ENCODE results near the gene TMEM129.
"Not testable (repeated sequence)": the region's sequence is repeated elsewhere in the genome, so short reads cannot be mapped to it uniquely, and the experiment has no call there.

The TMEM129 gene

DNA sequence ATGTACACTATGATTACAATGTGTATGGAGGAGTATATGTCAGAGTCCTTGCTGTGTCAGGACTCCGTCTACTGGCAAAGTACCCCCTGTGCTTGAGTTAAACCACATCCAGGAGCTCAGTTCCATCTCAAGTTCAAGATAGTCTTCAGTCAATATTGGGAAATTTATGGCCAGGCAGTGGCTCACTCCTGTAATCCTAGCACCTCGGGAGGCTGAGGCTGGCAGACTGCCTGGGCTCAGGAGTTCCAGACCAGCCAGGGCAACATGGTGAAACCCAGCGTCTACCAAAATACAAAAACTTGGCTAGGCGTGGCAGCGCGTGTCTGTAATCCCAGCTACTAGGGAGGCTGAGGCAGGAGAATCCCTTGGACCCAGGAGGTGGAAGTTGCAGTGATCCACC is 14.8 kb downstream of the TMEM129 start:
- FAIRE-seq = no peak
- no peak for DNase-seq (ENCODE audit: insufficient read length, low spot score)

DNA sequence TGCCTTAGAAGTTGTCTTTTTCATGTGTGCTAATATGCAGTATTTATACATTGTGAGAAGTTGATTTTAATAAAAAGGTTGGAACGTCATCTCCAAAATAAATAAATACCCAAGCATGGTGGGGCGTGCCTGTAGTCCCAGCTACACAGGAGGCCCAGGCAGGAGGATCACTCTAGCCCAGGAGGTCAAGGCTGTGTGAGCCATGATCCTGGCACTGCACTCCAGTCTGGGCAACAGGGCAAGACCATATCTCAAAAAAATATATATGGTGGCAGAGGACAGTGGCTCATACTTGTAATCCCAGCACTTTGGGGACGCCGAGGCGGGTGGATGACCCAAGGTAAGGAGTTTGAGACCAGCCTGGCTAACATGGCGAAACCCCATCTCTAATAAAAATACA is 15.4 kb downstream of the TMEM129 start:
- DNase-seq (ENCODE audit: insufficient read length, low spot score) (no peak), FAIRE-seq (no peak)

DNA sequence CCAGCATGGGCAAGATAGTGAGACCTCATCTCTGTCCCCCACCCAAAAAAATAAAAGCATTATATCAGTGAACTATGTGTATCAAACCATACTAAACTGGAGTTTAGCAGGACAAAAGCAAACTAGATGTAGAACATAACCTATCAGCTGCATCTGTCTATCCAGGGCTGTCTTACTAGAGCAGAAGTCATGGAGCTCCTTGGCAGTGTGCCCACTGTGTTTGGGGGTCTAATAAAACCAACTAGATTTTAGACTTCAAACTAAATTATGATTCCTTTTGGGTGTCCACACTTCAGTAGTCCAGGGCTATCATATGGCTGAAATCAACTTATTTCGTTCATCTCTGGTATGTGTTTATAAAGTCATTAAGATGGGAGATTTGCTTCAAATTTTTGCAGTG is 17.3 kb downstream of the TMEM129 start:
- DNase-seq (ENCODE audit: insufficient read length, low spot score) (no peak), FAIRE-seq (no peak)

DNA sequence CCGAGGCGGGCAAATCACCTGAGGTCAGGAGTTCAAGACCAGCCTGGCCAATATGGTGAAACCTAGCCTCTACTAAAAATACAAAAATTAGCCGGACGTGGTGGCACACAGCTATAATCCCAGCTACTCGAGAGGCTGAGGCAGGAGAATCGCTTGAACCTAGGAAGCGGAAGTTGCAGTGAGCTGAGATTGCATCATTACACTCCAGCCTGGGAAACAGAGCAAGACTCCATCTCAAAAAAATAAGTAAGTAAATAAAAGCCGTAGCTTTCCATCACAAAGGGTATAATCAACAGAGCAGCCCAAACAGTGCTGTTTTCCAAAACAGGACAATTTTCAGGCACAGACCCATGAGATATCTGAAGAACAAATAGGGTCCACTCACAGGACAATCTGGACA is 19.5 kb downstream of the TMEM129 start:
- not testable (repeated sequence) for FAIRE-seq; DNase-seq (ENCODE audit: insufficient read length, low spot score)

DNA sequence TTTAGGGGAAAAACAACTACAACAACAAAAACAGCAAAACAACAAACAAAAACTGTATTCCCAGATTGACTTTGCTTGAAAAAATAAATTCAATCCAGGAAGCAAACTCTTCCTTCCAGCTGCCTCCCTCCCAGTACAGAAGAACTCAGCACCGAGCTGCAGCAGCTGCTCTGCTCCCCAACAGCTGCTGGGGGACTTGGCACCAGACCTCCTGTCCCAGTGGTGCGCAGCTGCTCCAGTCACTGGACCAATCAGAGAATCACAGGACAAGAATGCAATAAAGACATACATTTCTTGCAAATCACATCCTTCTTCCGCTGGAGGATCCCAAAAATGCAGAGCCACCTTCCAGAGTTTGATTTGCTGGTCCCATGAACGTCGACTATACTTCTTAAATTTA is 25.2 kb downstream of the TMEM129 start:
- FAIRE-seq (no peak), DNase-seq (ENCODE audit: insufficient read length, low spot score) (no peak)

DNA sequence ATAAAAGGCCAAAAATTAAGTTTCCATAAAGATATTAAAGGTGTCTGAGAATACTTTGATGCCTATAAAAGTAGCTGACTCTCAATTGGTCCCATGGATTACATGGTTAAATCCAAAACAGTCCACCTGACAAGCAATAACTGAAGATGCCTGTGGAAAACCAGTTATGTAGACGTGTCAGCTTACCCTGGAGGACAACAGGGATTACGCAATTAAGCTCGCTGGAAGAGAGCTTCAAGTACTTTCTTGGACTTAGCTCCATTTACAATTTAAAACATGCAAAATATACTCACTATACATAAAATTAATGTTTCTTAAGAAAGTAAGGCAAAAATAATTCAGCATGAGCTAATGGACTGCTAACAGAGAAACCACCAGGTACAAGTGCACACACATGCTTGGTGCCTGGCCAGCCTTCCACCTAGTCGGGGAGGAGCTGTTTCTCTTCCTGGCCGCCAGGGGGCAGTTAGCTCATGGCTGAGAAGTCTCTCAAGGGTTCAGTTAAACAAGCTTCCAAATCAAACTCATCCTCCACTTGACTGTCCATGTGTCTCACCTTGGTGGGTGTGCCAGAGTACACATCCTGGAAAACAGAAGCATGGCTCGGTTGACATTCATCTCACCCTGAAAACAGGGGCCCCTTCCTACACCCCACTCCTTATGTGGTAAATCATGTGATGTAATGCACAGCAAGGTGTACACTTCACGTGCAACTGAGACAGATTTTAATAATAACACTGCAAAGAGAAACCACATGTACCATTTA is 27.8 kb downstream of the TMEM129 start:
- FAIRE-seq (peak; percentile 42), DNase-seq (ENCODE audit: insufficient read length, low spot score) (peak; percentile 74)

DNA sequence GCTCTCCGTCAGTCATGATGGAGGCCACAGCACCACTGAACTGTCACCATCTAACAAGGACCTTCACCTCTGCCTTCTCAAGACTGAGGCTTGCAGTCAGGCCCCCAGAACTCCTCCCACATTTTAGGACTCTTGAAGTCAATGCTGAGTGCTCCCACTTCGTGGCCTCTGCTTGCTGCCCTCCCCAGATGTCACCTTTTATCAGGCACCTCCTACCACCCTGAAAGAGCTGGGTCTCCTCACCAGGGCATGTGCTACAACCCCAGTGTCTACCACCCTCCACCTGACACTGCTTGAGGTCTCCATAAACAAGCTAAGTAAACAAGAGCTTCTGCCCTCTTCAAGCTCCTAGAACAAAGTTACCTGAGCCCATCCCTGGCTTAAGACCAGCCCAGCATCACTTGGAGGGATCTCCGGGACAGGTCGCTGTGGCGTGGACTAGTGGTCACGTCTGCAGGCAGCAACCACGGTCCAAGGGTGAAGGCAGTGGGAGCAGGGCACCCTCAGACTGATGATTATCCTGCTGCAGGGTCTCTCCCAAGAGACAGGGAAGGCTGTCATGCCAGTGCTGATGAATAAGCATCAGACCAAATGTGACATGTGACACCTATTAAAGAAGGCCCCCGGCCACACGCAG is 29.3 kb downstream of the TMEM129 start:
- no peak for DNase-seq (ENCODE audit: insufficient read length, low spot score)
- FAIRE-seq = no peak

DNA sequence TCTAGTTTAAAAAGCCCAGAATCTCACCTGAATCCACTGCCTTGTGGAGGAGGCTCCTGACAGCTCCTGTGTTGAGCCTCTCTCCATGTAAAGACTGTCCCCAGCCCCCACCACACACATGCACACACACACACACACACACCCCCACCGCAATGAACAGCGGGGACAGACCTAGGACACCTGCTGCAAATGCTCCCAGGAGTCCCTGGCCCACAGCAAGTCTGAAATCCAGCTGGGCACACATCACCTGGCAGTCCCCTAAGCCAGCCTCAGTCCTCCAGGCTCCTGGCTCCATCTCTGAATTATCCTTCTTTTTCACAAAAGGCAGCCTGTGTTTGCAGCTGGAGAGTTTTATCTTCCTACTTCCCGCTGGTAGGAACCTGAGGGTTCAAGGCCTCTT is 30.4 kb downstream of the TMEM129 start:
- DNase-seq (ENCODE audit: insufficient read length, low spot score) (no peak), FAIRE-seq (no peak)

DNA sequence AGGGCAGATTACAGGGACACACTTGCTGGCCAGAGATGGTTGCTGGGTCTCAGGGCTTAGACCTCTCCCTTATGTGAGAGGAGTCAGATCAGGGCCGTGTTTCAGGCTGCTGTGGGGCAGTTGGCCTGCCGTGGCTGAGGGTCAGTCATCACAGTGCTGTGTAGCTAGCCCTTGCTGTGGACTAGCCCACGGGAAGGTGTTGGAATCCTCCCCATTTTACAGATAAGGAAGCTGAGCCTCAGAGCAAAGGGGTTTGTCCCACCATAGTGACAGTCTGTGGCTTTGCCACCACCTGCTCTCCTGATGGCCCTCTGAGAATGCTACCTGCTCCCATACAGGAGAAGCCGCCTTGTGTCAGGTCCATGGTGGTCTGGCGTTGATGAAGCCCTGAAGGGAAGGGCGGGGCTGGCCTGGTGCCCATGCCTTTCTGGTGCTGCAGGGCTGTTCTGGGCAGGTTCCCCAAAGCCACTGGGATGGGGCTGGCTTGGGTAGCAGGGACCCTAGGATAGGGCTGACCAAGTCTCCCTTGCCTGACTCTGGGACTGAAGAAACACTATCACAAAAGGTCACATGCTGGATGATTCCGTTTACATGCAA is 34.6 kb downstream of the TMEM129 start:
- FAIRE-seq = no peak
- no peak for DNase-seq (ENCODE audit: insufficient read length, low spot score)

DNA sequence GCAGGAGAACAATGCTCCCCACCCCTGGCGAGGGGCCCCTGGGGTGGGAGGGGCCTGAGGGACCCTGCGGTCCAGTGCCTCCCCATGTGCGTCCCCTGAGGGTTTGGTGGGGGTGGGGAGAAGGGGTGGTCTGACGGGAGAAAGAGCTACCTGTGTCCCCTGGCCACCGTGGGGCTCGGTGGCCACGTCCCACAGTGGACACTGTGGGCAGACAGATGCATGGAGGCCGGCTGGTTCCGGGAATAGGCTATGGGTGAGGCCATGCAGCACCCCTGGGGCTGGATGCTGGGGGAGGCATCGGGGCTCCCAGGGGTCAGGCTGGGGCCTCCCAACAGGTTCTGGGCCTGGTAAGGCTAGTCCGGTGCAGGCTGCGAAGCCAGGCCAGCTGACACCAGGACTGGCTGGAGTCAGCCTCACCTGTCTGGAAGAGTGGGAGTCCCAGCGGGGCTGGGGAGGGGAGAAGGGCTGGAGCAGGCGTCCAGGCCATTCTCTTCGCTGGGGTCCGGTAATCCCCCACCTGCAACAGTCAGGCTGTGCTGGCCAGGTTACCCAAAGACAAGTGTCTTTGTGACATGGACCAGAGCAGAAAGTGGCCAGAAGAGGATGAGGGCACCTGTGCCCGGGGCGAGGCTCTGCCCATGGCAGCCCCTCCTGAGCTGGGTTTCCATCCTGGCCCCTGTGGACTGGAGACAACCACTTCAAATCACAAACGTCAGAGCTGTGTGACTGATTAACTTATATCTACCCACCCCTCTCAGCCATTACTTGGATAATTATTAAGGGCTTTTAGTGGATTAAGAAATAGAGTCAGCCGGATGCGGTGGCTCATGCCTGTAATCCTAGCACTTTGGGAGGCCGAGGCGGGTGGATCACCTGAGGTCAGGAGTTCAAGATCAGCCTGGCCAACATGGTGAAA is 35.6 kb downstream of the TMEM129 start:
- DNase-seq (ENCODE audit: insufficient read length, low spot score) = no peak
- no peak for FAIRE-seq

DNA sequence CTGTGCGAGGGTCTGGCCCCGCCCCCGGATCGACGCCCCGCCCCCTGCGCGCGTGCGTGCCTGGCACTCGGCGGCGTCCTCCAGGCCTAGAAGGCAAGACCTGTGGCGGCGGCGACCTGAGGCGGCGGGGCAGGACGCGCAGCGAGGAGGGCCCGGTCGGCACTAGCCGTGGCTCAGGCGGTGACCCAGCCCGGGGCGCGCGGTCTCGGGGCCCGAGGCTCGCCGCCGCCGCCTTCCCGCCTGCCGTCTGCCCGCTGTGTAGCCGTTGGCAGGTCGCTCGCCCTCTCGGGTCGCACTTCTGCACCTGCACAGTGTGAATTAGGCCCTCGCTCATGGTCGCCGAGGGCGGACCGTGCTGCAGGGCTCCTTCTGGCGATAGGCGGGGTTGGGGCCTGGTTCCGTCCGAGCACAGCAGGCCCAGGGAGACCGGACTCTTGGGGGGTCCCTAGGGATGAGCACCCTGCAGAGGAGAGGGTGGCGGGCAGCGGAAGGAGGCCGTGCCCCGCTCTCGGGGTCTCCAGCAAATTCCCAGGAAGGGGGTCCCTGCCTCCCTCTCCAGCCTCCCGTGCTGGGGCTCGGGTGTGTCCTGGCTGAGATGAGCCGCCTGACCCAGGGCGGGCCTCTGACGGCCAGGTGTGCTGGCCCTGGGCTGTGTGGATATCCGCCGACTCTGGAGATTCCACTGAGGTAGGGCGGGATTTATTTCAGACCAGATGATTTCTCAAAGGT is 36.5 kb downstream of the TMEM129 start:
- DNase-seq (ENCODE audit: insufficient read length, low spot score) (no peak), FAIRE-seq (no peak)

DNA sequence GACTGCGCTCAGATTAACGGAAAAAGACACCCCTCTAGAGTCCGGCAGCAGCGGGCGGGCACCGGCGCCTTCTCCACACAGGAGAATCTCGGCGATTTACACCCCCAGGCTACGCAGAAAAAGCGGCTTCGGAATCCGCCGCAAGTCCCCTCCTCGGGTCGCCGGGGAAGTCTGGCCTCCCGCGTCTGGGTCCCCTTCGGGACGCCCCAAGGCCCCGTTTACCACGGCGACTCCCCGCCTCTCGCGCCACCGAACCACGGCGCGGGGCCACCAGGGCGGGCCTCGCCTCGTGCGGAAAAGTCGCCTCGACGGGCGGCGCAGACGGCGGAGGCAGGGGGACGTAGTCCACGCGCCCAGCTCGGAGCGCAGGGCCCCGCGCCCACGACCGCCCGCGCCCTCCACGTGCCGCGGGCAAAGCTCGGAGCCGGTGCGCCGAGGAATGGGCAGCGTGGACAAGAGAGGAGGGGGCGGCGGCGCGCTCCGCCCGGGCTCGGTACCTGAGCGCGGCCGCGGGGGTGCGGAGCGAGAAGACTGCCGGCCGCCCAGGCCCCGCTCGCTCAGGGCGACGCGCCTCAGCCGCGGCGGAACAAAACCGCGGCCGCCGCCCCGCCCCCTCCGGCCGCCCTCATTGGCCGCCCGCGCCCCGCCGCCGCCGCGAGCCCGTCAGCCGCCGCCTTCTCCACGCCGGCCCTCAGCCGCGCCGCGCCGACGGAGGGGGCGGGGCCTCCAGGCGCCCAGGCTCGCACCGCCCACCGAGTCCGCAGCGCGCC is 37.2 kb downstream of the TMEM129 start, which contains the start of gene FAM53A:
FAM53A (minus strand) TSS at position 578 of the 770 bp plus-strand sequence. CDS start 15,572 bp downstream, outside the sequence.
- peak; percentile 82 for DNase-seq (ENCODE audit: insufficient read length, low spot score)
- FAIRE-seq = peak; percentile 96

DNA sequence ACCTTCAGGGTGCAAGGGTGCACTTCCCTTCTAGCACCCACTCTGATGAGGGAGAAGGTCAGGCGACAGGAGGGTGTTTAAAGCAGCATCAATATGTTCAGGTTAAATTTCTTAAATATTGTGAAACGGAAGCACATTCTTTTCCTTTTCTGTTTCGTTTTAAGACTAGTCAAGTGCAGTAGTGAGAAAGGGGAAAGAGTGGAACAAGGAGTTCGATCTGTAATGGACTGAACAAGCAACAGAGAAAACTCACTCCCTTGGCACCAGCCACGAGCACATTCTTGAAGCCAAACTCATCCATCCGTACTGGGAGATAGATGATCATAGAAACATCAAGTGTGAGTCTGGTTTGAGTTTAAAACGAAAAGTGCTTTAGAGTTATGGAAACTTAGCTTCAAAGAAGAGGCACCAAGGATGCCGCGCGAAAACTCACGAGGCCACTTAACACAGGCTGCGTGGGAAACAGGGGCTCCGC is 37.8 kb downstream of the TMEM129 start:
- peak; percentile 72 for FAIRE-seq
- peak; percentile 54 for DNase-seq (ENCODE audit: insufficient read length, low spot score)

DNA sequence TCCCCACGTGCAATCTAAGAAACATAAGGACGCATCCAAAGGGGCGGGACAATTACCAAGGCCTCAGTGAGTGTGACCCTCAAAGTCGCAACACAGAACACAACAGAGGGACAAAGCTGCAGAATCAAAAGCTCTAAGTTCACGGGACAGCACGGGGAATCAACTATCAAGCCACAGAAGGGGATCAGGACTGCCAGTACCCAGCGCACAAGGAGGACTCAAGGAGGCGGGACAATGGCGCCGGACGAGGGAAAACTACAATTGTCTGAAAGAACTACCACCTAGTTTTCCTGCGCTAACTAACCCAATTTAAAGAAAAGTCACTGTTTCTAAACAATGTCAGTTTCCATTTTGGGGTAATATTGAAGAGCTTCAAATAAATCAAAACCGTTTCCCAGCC is 38.3 kb downstream of the TMEM129 start:
- DNase-seq (ENCODE audit: insufficient read length, low spot score) (no peak), FAIRE-seq (no peak)

DNA sequence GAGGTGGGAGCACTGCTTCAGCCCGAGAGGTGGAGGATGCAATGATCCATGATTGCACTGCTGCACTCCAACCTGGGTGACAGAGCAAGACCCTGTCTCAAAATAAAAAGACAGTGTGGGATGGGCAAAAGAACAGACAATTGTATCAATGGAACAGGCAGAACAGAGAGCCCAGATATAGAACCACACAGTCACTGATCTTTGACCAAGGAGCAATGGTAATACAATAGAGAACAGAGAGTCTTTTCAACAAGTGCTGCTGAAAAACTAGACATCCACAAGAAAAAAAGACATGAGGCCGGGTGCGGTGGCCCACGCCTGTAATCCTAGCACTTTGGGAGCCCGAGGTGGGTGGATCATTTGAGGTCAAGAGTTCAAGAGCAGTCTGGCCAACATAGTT is 42.9 kb downstream of the TMEM129 start:
- FAIRE-seq (no peak), DNase-seq (ENCODE audit: insufficient read length, low spot score) (no peak)

DNA sequence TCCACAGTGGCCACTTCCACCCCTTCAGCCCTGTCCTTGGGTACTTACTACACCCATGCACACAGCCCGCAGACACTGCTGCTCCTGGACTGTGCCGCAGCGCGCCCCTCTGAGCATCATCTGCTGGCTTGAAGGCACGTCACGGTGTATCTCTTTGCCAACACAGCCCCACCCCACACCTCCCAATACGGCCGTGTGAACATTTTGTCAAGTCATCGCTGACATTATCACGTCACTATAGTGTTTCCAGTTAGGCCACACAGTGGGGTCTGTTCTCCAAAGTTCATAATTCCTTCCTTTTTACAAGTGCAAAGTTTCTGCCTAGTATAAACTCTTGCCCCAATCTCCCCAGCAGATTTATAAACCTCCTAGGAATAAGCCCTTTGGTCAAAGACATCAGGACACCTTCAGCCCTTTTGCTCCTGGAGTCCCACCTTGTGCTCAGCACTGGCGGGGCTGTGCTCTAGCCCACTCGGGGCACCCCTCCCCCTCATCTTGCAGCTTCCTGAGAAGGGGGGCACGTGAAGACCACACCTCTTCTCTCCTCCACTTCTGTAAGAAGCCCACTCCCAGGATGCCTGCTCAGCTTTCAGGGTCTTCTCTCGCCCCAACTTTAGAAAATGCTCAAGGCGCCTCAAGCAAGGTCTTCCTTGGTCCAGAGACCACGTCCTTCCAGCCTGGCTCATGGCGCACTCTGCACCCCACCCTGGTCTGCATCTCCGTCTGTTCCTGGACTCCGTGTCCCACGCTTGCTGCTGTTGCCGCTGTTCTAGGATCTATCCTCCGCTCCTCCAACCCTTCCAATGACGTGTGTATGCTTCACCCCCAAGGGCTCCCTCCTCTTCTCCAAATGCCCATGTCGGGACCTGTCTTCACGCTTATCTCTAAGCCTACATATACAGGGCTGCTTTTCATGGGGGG is 44.3 kb downstream of the TMEM129 start:
- FAIRE-seq (no peak), DNase-seq (ENCODE audit: insufficient read length, low spot score) (no peak)

DNA sequence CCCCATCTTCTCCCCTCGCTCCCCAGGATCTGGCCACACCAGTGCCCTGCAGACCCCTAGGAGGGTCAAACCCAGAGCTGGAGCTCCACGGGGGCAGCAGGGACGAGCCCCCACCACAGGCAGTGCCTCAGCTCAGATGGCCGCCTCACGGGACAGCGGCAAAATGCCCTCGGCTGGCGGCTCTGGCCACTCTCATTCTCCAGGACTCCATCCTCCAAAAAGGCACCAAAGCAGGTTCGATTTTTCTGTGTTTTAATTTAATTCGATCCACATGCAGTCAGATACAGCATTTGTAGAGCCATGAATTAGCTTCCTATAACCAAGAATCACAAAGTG is 45.4 kb downstream of the TMEM129 start:
- DNase-seq (ENCODE audit: insufficient read length, low spot score) (no peak), FAIRE-seq (no peak)

DNA sequence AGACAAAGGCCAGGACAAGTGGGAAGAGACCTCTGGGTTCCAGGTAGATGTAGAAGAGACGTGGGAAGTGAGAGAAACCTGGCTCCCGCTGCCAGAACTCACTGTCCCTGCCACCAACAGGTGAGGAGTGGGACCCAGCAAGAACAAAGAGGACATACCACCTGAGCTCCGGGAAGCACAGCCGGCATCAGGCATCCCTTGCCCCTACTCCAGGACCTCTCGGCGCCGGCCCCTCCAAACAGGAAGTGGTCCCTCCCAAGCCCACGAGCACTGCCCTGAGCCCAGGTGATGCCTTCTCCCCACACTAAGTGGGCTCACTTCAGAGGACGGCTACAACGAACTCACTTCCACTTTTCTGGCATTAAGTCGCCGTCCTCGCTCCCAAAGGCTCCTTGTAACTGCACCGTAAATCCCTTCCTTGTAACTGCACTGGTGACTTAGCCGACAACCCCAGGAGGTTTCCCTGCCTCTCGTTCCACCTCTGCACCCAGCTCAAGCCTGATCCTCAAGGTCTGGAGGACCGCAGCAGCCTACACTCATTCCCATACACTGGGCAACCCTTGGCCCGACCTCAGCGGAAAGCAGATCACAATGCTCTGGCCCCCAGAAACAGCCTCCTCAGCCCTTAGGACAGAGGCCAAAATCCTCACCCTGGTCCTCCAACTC is 45.9 kb downstream of the TMEM129 start:
- DNase-seq (ENCODE audit: insufficient read length, low spot score) (no peak), FAIRE-seq (no peak)

Data from HTR-8/SVneo (cell line).